Kidney (tissue), 14 donors: ENCODE measurements around the gene PLEKHO1. TPM values are rescaled to one million over a fixed set of nuclear protein-coding genes. Genes with fewer than 3 reads are reported as not detected.
"Not testable (repeated sequence)": the region's sequence is repeated elsewhere in the genome, so short reads cannot be mapped to it uniquely, and the experiment has no call there.

Experiments
- DNase-seq, 5 donors: peaks; one replicate each; pipeline ENCODE4 v3.0.0-alpha.2; 2013 to 2020
- FAIRE-seq: peaks from 2 replicates; lab custom pipeline; 2012; peaks lifted over from hg19 to GRCh38; lab: Jason Lieb, UNC
- H3K27ac ChIP-seq, 2 donors: one replicate each; pipeline ENCODE4 v1.7.0; 2013; ENCODE audit warnings: low read depth in 2 of 2, low read length in 2 of 2, inconsistent platforms in 1 of 2
- H3K27me3 ChIP-seq: one replicate; pipeline ENCODE4 v1.7.1; 2013; ENCODE audit warnings: low read length, inconsistent platforms; ENCODE audit not compliant: control insufficient read depth, insufficient read depth
- H3K36me3 ChIP-seq, 3 donors: one replicate each; pipeline versions ENCODE4 v1.7.0 to v1.7.1; 2013; ENCODE audit warnings: low read length in 3 of 3, control low read depth in 1 of 3, inconsistent platforms in 1 of 3; ENCODE audit not compliant: insufficient read depth in 3 of 3, control insufficient read depth in 2 of 3
- H3K4me1 ChIP-seq, 3 donors: one replicate each; pipeline versions ENCODE4 v1.7.0 to v1.7.1; 2013; ENCODE audit warnings: low read length in 3 of 3, inconsistent platforms in 1 of 3, low read depth in 1 of 3; ENCODE audit not compliant: control insufficient read depth in 2 of 3, insufficient read depth in 2 of 3
- H3K4me3 ChIP-seq, 3 donors: one replicate each; pipeline versions ENCODE4 v1.7.0 to v1.8.1; 2013; ENCODE audit warnings: low read length in 3 of 3, control low read depth in 1 of 3, inconsistent platforms in 1 of 3
- H3K9ac ChIP-seq, 3 donors: one replicate each; pipeline versions ENCODE4 v1.7.0 to v1.7.1; 2013; ENCODE audit warnings: low read length in 3 of 3, control low read depth in 1 of 3, inconsistent platforms in 1 of 3
- H3K9me3 ChIP-seq, 3 donors: one replicate each; pipeline versions ENCODE4 v1.7.0 to v1.7.1; 2013; ENCODE audit warnings: low read length in 3 of 3, control low read depth in 1 of 3, inconsistent platforms in 1 of 3; ENCODE audit not compliant: control insufficient read depth in 2 of 3, insufficient read depth in 1 of 3
- CTCF ChIP-seq: IDR thresholded peaks from 3 replicates; pipeline ENCODE4 v1.5.1; 2012; ENCODE audit warnings: mild to moderate bottlenecking, moderate library complexity, borderline replicate concordance; ENCODE audit not compliant: insufficient read depth; ENCODE audit errors: extremely low read depth
- intact Hi-C: fragments of 100-400 bp; cut with DNase I; formaldehyde crosslinking; loops from one replicate; pipeline ENCODE4 v1.11.1; 2022
- polyA plus RNA-seq: library from polyadenylated mRNA; stranded (reverse); fragments of 350-450 nt; fragmentation: Illumina TruSeq; extraction: RNeasy Lipid Tissue Mini Kit (QIAGEN cat#74804); gene quantifications from one replicate; pipeline ENCODE4 v1.2.3, GENCODE V29; 2014; ENCODE audit warnings: low read depth, low replicate concordance; ENCODE audit not compliant: insufficient read depth
- total RNA-seq: library from RNA; stranded (reverse); fragmentation: NEBNext Ultra II Directional; extraction: Animal tissue kit (Norgen Biotek cat#: 25700); gene quantifications from one replicate; pipeline ENCODE4 v1.2.1, GENCODE V29; 2021
- donor health status: control.
- donor health status: control.
- donor health status: control.
- donor health status: control.
- donor health status: control.
- donor health status: DM: yes; HTN: yes; CAD: no.
- donor health status: Normal renal cell carcinoma (clear cell type).

Gene PLEKHO1
- total and polyA plus RNA-seq, 2 donors from 2014 or later: 28.0 to 32.7 TPM

GRCh38 chr1:150138044-150138443 lies 11.7 kb upstream of the PLEKHO1 start:
- FAIRE-seq (no peak), DNase-seq (no peak)
- Histone ChIP-seq H3K4me3 (no peak overlapping the region), H3K9me3 (no peaks in the 10 kb centered on the region), H3K4me1 (no peaks in the 10 kb centered on the region), H3K9ac (no peak overlapping the region), H3K36me3 (no peaks in the 10 kb centered on the region), H3K27ac (no peak overlapping the region), H3K27me3 (no peaks in the 10 kb centered on the region)
- no peak for TF ChIP-seq CTCF
- intact Hi-C loops: no loop called here

- Histone ChIP-seq H3K9ac (no peak overlapping the region), H3K4me1 (no peaks in the 10 kb centered on the region), H3K9me3 (no peaks in the 10 kb centered on the region), H3K4me3 (no peak overlapping the region), H3K36me3 (no peaks in the 10 kb centered on the region), H3K27me3 (no peaks in the 10 kb centered on the region), H3K27ac (no peak overlapping the region)
- TF ChIP-seq CTCF: no peak
- FAIRE-seq (no peak), DNase-seq (no peak)
- intact Hi-C loops: no loop called here
These were observed 8.3 kb upstream of the PLEKHO1 start for GRCh38 chr1:150141452-150141851.

GRCh38 chr1:150142083-150142482 lies 7.6 kb upstream of the PLEKHO1 start:
- Histone ChIP-seq H3K9ac (no peak overlapping the region), H3K4me1 (no peaks in the 10 kb centered on the region), H3K27ac (no peak overlapping the region), H3K36me3 (no peaks in the 10 kb centered on the region), H3K27me3 (no peaks in the 10 kb centered on the region), H3K4me3 (no peak overlapping the region), H3K9me3 (no peaks in the 10 kb centered on the region)
- no peak for FAIRE-seq
- intact Hi-C loops: no loop called here
- TF ChIP-seq CTCF: no peak
- no peak for DNase-seq

DNA sequence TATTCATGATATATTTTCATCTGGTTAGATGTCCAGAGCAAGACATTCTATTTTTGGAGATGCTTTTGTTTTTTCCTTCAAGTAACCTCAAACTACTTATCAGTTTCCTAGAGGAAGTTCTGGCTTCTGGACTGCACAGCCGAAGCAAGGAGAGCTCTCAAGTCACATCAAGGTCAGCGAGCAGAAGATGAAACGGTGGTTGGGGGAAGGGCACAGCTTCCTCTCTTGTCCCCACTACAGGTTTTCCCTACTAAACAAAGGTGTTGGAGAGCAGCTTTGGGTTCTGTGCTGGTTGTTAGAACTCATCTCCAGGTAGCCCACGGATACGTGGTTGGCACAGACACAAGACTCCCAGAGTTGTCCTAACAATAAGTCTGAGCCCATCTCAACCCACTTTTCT lies 5.1 kb upstream of the PLEKHO1 start:
- intact Hi-C loops: no loop called here
- no peak overlapping the region for H3K4me3 ChIP-seq
- H3K9ac ChIP-seq: no peak overlapping the region
- no peaks in the 10 kb centered on the region for H3K27me3 ChIP-seq
- no peak for DNase-seq
- peaks cover 0 to 5% (median 0%) of the 10 kb centered on the region in 3 donors for H3K4me1 ChIP-seq
- H3K27ac ChIP-seq: no peak overlapping the region
- H3K36me3 ChIP-seq: no peaks in the 10 kb centered on the region
- H3K9me3 ChIP-seq: no peaks in the 10 kb centered on the region
- FAIRE-seq: no peak
- no peak for TF ChIP-seq CTCF

GRCh38 chr1:150146016-150146415 lies 3.7 kb upstream of the PLEKHO1 start:
- H3K9me3 ChIP-seq, H3K4me3 ChIP-seq, H3K27ac ChIP-seq, intact Hi-C loops, H3K27me3 ChIP-seq, FAIRE-seq, DNase-seq, H3K36me3 ChIP-seq, H3K9ac ChIP-seq, H3K4me1 ChIP-seq: not testable (repeated sequence)
